Hematopoietic multipotent progenitor cell treated with erythropoietin and hydrocortisone succinate and interleukin-3 and kit ligand, for 4 days (in vitro differentiated cells): ENCODE data around the gene CGB3.
"Not testable (repeated sequence)": the region's sequence is repeated elsewhere in the genome, so short reads cannot be mapped to it uniquely, and the experiment has no call there.

Source experiments
- DNase-seq: peaks from one replicate; pipeline ENCODE4 v3.0.0-alpha.2; 2015

The CGB3 gene

GRCh38 chr19:49024233-49024632 is at the start of gene CGB3:
CGB3 (minus strand) TSS chr19:49024333; CDS start chr19:49023971, 362 bp downstream.
- not testable (repeated sequence) for DNase-seq

DNA sequence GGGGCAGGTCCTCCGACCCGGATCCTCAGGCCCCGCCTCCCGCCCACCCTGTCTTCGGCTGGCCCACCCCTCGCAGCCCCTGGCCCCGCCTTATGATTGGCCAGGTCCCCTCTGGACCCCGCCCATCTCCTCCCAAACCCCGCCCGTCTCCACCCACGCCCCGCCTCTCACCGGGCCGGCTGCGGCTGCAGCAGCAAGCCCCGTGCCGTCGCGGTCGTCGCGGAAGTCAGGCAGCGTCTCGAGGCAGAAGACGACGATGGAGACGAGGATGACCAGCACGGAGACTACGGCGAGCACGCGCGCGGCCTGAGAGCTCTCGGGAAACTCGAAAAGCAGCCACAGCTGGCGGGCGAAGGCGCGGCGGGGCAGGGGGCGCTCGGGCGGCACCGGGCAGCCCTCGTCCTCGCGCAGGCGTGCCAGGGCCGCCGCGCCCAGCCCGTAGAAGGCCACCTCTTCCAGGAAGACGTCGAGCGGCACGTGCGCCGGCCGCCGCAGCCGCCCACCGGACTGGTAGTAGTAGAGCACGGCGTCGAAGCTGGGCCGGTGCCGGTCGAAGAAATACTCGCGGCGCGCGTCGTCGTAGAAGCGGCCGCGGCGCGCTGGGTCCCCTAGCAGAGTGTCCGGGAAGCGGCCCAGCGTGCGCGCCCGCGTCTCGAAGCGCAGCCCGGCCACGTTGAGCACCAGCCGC is 47.9 kb upstream of the CGB3 start:
- no peak for DNase-seq

- DNase-seq = no peak
Observed at GRCh38 chr19:49070416-49070815, 46.3 kb upstream of the CGB3 start.

DNA sequence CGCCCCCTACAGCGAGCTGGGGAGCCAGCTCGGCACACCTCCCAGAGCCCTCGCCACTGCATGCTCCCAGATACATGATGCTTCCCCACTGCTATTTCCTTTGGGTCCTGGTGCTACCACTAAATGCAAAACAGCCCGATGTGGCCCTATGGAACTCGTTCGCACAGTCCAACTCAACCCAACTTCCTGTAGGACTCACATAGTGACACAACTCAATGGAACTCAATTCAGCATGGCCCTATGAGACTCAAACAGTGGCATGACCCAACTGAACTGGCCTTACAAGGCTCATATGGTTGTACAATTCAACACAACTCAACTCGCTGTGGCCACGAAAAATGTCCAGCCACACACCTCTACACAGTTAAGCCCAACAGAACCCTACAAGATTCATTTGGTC is 44.9 kb upstream of the CGB3 start:
- no peak for DNase-seq

DNA sequence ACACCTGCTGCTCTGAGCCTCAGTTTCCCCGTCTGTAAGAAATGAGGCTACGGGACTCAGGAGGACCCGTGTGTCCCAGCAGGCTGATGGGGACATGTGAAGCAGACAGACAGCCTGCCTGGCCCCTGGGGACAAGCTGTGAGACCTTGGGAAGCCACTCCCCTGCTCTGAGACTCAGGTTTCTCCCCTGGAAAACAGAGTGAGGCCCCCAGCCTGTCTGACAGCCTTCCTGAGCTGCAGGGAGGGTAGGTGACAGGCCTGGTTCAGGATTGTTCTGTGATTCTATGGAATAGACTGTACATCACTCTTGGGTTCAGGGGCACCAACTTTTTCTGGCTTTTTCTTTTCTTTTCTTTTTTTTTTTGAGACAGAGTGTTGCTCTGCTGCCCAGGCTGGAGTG is 43.4 kb upstream of the CGB3 start:
- DNase-seq = no peak

- no peak for DNase-seq
Observed at GRCh38 chr19:49065905-49066512, 41.9 kb upstream of the CGB3 start.

DNA sequence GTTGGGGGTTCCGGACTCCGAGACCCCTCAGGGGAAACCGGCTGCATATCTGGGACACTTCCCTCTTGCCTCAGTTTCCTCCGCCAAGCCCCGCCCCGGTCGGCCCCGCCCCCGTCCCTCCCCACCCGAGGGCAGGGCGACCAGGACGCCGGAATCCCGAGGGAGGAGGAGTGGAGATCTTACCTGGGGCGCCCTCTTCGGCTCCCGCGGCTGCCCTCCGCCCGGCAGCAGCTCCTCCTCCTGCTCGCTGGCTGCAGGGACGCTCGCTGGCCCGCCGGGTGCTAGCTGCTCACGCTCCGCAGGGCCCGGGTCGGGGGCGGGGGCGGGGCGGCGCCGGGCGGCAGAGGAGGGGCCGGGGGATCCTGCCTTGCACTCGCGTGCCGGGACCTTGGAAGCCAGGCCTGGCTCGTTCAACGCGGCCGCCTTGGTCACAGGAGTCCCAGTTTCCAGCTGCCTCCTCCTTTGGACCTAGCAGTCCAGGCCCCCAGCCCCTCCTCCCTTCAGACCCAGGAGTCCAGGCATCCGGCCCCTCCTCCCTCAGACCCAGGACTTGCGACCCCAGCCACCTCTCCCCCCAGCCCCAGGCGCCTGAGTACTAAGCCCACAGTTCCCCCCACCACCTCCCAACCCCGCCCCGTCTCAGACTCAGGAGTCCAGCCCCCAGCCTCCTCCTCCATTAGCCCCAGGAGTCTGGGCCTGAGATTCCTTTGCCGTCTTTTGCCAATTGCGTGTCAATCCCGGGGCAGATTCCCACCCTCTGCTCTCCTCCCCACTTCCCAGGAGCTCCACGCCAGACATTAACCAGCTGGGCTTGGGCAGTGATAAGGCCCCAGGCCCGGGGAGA is 40.9 kb upstream of the CGB3 start, which contains the start of gene NTF4:
Gene NTF4 (minus strand): TSS at position 51 of the 844 bp plus-strand sequence. CDS start 2,821 bp downstream, outside the sequence.
- DNase-seq = no peak

- no peak for DNase-seq
Observed at GRCh38 chr19:49064029-49064629, 40.0 kb upstream of the CGB3 start.

DNA sequence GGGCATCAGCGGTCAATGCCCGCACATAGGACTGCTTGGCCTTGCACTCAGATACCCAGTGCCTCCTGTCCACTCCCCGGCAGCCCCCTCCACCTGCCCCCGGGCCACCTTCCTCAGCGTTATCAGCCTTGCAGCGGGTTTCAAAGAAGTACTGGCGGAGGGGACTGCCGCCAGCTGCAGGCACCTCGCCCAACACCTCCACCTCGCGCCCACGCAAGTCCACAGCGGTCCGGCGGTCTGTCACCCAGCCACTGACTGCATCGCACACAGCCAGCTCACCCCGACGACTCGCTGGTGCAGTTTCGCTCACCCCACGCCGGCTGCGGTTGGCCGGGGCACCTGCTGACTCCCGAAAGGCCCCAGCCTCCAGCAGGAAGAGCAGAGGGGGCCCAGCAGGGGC is 37.3 kb upstream of the CGB3 start:
- DNase-seq = no peak

- DNase-seq = no peak
Observed at GRCh38 chr19:49061000-49061399, 36.9 kb upstream of the CGB3 start.

- no peak for DNase-seq
Observed at GRCh38 chr19:49059053-49059452, 34.9 kb upstream of the CGB3 start.

DNA sequence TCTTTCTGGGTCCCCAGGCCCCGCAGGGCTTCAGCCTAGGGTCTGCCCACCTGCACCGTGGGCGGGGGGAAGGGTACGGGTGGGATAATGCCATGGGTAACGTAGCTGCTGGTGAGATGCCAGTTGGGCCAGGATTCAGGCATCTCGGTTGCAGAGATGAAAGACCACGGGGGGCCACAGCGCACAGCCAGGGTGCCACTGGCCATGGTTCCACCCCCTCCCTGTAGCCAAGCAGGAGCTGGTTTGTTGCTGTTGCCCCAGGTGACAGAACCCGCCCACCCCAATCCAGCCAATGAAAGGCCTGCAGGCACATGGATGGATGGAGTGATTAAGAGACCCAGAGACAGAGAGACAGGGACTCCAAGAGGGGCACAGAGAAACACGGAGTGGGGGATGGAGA is 34.4 kb upstream of the CGB3 start:
- DNase-seq = no peak

- no peak for DNase-seq
Observed at GRCh38 chr19:49057636-49058234, 33.6 kb upstream of the CGB3 start, which contains the start of gene CGB7. CGB7 (minus strand) TSS chr19:49057749; CDS start chr19:49055375, 2,374 bp downstream.

DNA sequence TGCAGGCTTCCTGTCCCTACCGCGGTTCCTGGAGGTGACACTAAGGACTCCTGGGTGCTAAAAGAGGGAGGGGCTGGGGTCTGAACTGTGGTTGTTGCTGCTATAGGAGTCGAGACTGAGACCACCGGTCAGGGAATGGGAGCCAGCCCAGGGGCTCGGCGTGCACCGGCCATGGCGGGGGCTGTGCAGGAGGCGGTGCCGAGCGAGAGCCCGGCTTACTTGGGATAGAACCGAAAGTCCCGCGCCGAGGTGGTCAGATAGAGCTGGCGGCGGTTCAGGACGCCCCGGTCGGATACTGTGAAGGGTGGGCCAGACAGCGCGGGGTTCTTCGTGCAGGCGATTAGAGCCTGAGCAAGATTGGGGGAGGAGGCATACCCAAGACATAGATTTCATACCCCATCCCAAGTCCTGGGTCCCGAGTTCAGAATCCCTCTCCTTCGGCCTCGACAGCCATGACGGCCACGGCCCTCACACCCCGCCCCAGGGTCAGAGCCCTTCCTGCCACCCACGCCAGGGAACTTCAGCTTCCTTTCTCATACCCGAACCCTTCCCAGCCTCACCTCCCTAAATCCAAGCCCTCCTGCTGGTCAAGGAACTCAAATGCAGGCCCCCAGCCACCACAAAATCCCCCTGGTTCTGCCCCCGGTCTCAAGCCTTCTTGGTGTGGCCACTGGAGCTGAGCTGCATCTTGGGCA is 32.9 kb upstream of the CGB3 start:
- not testable (repeated sequence) for DNase-seq

- DNase-seq = peak; percentile 61
Observed at GRCh38 chr19:49056101-49056901, 32.2 kb upstream of the CGB3 start.

DNA sequence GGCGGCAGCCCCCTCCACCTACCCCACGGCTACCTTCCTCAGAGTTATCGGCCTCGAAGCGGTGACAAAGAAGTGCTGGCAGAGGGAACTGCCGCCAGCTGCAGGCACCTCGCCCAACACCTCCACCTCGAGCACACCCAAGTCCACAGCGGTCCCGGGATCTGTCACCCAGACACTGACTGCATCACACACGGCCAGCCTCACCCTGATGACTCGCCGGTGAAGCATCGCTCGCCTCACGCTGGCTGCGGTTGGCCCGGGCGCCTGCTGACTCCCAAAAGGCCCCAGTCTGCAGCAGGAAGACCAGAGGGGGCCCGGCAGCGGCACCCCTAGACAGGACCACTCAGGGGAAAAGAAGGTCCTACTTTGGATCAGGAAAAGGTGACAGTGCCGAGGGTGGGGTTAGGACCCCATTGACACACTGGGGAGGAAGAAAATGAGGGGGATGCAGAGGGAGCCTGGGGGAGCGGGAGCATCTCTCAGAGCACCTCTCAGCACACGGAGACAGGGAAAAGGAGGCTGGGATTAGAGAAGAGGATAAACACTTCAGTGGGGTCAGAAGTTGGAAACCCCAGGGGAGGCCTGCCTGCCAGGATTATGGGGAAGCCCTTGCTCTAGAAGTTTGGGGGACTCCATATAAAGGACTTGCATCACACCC is 26.4 kb upstream of the CGB3 start:
- DNase-seq = not testable (repeated sequence)

DNA sequence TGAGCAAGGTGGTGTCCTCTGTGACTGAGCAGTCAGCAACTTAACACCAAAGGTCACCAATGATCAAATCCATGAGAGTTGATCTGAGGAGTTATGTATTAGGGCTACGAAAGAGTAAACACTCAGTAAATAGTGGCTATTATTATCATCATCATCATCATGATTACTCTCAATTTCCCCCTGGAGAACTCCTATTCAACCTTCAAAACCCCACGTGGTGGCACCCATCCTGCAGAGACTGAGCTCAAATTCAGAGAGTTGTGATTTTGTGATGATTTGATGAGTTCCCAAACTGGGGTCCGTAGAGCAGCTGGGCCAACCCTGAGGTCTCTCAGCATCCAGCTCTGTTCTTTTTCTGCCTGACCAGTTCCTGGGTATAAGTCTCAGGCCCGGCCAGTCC is 25.7 kb upstream of the CGB3 start:
- DNase-seq = not testable (repeated sequence)

GRCh38 chr19:49049011-49049410 is 24.9 kb upstream of the CGB3 start, which contains the start of gene CGB8:
CGB8 (minus strand) TSS chr19:49049111; CDS start chr19:49048739, 372 bp downstream.
- not testable (repeated sequence) for DNase-seq

DNA sequence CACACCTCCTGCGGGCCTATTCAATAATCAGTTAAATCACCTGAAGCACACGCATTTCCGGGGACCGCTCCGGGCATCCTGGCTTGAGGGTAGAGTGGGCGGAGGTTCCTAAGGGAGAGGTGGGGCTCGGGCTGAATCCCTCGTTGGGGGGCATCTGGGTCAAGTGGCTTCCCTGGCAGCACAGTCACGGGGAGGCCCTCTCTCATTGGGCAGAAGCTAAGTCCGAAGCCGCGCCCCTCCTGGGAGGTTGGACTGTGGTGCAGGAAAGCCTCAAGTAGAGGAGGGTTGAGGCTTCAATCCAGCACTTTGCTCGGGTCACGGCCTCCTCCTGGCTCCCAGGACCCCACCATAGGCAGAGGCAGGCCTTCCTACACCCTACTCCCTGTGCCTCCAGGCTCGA is 19.4 kb upstream of the CGB3 start, which contains the start of gene CGB5:
Gene CGB5 (plus strand): TSS at position 301 of the 400 bp plus-strand sequence. CDS start 362 bp downstream, outside the sequence.
- not testable (repeated sequence) for DNase-seq

GRCh38 chr19:49042666-49043065 is 18.5 kb upstream of the CGB3 start:
- not testable (repeated sequence) for DNase-seq
